ENCODE results near the gene BBLN.
A peak's percentile ranks its signal among the peaks of the same experiment; 100 is the strongest.

Gene BBLN

DNA sequence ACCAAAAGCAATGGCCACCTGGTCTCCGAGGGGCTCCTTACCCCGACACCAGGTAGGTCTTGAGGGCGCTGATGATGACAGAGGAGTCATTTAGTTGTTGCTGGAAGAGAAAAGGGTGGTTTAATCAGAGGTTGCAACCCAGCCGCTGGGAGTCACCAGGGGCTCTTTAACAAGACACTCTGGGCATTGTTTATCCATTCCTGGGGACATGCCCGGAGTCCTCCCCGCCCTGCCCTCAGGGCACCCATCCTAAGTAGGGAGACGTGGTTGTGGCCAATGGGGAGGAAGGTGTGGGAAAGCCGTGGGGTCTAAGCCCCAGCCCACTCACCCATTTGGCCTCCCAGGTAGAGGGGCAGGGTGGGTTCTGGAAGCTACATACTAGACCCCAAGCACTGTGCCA, 35.6 kb upstream of the BBLN start:
- no peaks in the 10 kb centered on the region for H3K36me3 ChIP-seq (replicated peaks; ENCODE audit: insufficient read depth, low read length)
- H3K9me2 ChIP-seq (replicated peaks; ENCODE audit: insufficient read depth, low read length): no peaks in the 10 kb centered on the region
- no peak for TF ChIP-seq EZH2 (optimal IDR thresholded peaks at IDR 0.05; ENCODE audit: low read depth, low read length)
- TF ChIP-seq, protein P1, sequence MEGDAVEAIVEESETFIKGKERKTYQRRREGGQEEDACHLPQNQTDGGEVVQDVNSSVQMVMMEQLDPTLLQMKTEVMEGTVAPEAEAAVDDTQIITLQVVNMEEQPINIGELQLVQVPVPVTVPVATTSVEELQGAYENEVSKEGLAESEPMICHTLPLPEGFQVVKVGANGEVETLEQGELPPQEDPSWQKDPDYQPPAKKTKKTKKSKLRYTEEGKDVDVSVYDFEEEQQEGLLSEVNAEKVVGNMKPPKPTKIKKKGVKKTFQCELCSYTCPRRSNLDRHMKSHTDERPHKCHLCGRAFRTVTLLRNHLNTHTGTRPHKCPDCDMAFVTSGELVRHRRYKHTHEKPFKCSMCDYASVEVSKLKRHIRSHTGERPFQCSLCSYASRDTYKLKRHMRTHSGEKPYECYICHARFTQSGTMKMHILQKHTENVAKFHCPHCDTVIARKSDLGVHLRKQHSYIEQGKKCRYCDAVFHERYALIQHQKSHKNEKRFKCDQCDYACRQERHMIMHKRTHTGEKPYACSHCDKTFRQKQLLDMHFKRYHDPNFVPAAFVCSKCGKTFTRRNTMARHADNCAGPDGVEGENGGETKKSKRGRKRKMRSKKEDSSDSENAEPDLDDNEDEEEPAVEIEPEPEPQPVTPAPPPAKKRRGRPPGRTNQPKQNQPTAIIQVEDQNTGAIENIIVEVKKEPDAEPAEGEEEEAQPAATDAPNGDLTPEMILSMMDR (IDR thresholded peaks at IDR 0.05; ENCODE audit: low read length): no peak
- no peak for TF ChIP-seq EZH2phosphoT487 (IDR thresholded peaks at IDR 0.05; ENCODE audit: low read length)
- no peak overlapping the region for H3K4me3 ChIP-seq (ENCODE audit: low read length)
- no peak overlapping the region for H3K4me2 ChIP-seq (ENCODE audit: low read depth, low read length)
- H2AFZ ChIP-seq (ENCODE audit: low read length): no peak overlapping the region
- H3K79me2 ChIP-seq (ENCODE audit: low read length): peaks cover 33% of the 10 kb centered on the region
- H3K27ac ChIP-seq (ENCODE audit: low read length): no peak overlapping the region
- no peak overlapping the region for H3K9ac ChIP-seq (ENCODE audit: low read length)
- no peak for DNase-seq
- H4K20me1 ChIP-seq (ENCODE audit: insufficient read depth, low read length): no peaks in the 10 kb centered on the region
- H3K4me1 ChIP-seq (ENCODE audit: low read length): peaks cover 7% of the 10 kb centered on the region
- no peaks in the 10 kb centered on the region for H3K9me3 ChIP-seq (replicated peaks; ENCODE audit: insufficient read depth, low read length)
- no peaks in the 10 kb centered on the region for H3K27me3 ChIP-seq (replicated peaks; ENCODE audit: insufficient read depth, low read length)
- 0 out of 2 replicates have a peak, but pooled peaks cover 6% of the 10 kb centered on the region for H3F3A ChIP-seq (ENCODE audit: insufficient read depth, low read length)

DNA sequence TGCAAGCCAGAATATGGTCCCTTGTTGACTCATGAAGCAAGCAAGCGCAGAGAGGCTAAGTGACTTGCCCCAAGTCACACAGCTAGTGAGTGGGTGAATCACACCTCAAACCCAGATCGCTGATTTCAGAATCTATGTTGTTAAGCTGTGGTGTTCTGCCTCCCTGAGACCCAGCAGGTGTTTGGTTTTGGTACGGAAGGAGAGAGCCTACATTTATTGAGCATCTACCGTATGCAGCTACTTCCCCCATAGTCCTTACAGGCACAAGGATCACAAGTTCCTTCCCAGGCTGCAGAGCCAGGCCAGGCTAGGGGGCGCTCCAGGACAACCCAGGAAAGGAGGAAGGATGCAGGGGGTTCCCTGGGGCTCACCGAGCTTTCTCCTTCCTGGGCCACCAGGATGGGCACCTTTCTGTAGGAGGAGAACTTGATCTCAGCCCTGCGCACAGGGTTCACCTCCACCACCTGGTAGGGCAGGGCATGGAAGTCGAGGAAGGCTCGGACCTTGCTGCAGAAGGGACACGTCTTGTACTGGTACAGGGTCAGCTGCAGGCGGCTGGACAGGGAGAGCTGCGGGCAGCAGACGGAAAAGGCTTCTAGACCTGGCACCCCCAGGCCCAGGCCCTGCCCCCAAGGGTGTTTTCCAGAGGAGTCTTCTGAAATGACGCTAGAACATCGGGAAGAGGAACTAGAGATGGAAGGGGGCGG, 35.0 kb upstream of the BBLN start:
- Histone ChIP-seq H3K79me2 (ENCODE audit: low read length) (peaks cover 33% of the 10 kb centered on the region), H3K9ac (ENCODE audit: low read length) (no peak overlapping the region), H3K36me3 (replicated peaks; ENCODE audit: insufficient read depth, low read length) (no peaks in the 10 kb centered on the region), H3K27me3 (replicated peaks; ENCODE audit: insufficient read depth, low read length) (no peaks in the 10 kb centered on the region), H3F3A (ENCODE audit: insufficient read depth, low read length) (0 out of 2 replicates have a peak, but pooled peaks cover 6% of the 10 kb centered on the region), H4K20me1 (ENCODE audit: insufficient read depth, low read length) (no peaks in the 10 kb centered on the region), H3K9me2 (replicated peaks; ENCODE audit: insufficient read depth, low read length) (no peaks in the 10 kb centered on the region), H3K9me3 (replicated peaks; ENCODE audit: insufficient read depth, low read length) (no peaks in the 10 kb centered on the region), H3K4me3 (ENCODE audit: low read length) (no peak overlapping the region), H2AFZ (ENCODE audit: low read length) (no peak overlapping the region), H3K4me2 (ENCODE audit: low read depth, low read length) (no peak overlapping the region), H3K4me1 (ENCODE audit: low read length) (peaks cover 7% of the 10 kb centered on the region), H3K27ac (ENCODE audit: low read length) (no peak overlapping the region)
- DNase-seq: no peak
- TF ChIP-seq, protein P1 (IDR thresholded peaks at IDR 0.05; ENCODE audit: low read length): peak; percentile 51
- TF ChIP-seq EZH2 (optimal IDR thresholded peaks at IDR 0.05; ENCODE audit: low read depth, low read length): no peak

DNA sequence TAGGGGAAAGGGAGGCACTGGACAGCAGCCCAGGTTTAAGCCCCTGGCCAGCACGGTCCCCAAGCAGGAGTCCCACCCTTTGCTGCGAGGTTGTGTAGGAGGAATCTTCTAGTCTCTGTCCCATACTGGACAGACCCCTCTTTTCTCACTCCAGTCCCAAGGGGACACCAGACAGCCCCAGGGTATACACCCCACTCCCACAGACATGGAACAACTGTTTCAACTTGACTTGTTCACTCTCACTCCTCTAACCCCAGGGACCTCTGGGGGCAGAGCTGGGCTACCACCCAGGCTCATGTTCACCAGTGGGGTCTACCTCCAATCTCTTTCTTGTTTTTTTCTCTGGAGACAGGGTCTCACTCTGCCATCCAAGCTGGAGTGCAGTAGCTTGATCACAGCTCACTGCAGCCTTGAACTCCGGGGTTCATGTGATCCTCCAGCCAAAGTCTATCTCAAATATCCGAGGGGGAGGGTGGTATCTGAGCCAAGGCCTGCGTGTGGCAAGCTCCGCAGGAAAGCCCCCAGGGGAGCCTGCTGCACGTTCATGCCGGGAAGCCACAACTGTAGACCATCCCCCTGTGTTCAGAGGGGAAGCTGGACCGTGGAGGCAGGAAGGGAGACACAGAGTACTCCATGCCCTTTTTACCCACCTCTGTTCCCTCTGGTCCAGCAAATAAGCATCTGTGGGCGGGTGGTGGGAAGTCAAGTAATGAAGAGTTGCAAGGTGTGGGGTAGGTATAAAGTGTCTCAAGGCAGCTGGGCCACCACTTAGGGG, 34.3 kb upstream of the BBLN start:
- H3K4me2 ChIP-seq (ENCODE audit: low read depth, low read length): peak overlapping the region; percentile 60; the same call in 1 of the 2 replicates
- peaks cover 7% of the 10 kb centered on the region for H3K4me1 ChIP-seq (ENCODE audit: low read length)
- H3K36me3 ChIP-seq (replicated peaks; ENCODE audit: insufficient read depth, low read length): no peaks in the 10 kb centered on the region
- H3K27me3 ChIP-seq (replicated peaks; ENCODE audit: insufficient read depth, low read length): no peaks in the 10 kb centered on the region
- no peaks in the 10 kb centered on the region for H4K20me1 ChIP-seq (ENCODE audit: insufficient read depth, low read length)
- H3K9me3 ChIP-seq (replicated peaks; ENCODE audit: insufficient read depth, low read length): no peaks in the 10 kb centered on the region
- H3K9ac ChIP-seq (ENCODE audit: low read length): no peak overlapping the region; the same call in 1 of the 2 replicates
- no peaks in the 10 kb centered on the region for H3K9me2 ChIP-seq (replicated peaks; ENCODE audit: insufficient read depth, low read length)
- H3K27ac ChIP-seq (ENCODE audit: low read length): no peak overlapping the region
- TF ChIP-seq EZH2 (optimal IDR thresholded peaks at IDR 0.05; ENCODE audit: low read depth, low read length) (no peak), EZH2phosphoT487 (IDR thresholded peaks at IDR 0.05; ENCODE audit: low read length) (no peak)
- TF ChIP-seq, protein P1 (IDR thresholded peaks at IDR 0.05; ENCODE audit: low read length): no peak
- H3K4me3 ChIP-seq (ENCODE audit: low read length): 0 out of 2 replicates have a peak overlapping the region, but pooled peaks have one; percentile 7
- no peak for DNase-seq
- peaks cover 33% of the 10 kb centered on the region for H3K79me2 ChIP-seq (ENCODE audit: low read length)
- H2AFZ ChIP-seq (ENCODE audit: low read length): no peak overlapping the region
- H3F3A ChIP-seq (ENCODE audit: insufficient read depth, low read length): 0 out of 2 replicates have a peak, but pooled peaks cover 6% of the 10 kb centered on the region

Data from MM.1S (cell line).